ENCODE measurements around the gene RYR2.

The RYR2 gene

DNA sequence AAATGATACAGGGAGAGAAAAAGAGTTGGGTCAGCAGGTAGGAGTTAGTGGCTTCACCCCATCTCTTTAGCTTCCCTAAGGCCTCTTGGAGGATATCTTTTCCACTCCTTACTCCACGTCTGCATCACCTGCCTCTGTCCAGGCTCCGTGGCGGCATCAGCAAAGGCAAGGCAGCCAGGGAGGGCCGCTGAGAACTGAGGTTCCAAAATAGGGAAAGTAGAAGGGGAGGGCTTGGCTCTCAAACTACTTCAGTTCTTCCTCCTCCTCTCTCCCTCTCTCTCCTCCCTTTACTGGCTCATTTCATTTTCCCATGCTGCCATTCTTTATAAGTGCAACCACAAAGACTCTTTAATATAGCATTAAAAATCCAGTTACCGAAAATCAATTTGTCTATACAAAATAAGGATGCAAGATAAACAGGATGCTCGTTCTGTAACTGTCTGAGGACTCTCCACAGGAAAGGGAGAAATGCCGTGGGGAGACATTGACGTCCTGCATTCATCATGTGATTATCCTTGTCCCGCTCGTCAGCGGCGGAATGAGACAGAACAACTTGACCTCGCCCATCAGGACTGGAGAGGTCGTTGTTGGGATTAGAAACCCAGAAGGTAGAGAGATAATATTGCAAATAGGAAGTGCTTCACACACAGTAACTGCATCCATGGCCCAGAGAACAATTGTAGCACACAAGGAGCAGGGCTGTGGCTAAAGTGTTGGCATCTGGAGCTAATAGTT, 34.7 kb upstream of the RYR2 start:
- DNase-seq: no peak
- H3K27ac ChIP-seq (ENCODE audit: insufficient read depth, low read length, poor library complexity, severe bottlenecking): no peak overlapping the region
- H3K9me3 ChIP-seq (ENCODE audit: control insufficient read depth, low read length): no peaks in the 10 kb centered on the region
- H3K4me1 ChIP-seq (ENCODE audit: control insufficient read depth, insufficient read depth, low read length, poor library complexity, severe bottlenecking): no peaks in the 10 kb centered on the region
- H3K36me3 ChIP-seq (ENCODE audit: control insufficient read depth, insufficient read depth, low read length): no peaks in the 10 kb centered on the region
- H3K27me3 ChIP-seq (replicated peaks; ENCODE audit: control insufficient read depth, insufficient read depth, low read length, poor library complexity, severe bottlenecking): no peaks in the 10 kb centered on the region
- no peak overlapping the region for H3K4me3 ChIP-seq (ENCODE audit: insufficient read depth, low read depth, low read length, poor library complexity, severe bottlenecking)

DNA sequence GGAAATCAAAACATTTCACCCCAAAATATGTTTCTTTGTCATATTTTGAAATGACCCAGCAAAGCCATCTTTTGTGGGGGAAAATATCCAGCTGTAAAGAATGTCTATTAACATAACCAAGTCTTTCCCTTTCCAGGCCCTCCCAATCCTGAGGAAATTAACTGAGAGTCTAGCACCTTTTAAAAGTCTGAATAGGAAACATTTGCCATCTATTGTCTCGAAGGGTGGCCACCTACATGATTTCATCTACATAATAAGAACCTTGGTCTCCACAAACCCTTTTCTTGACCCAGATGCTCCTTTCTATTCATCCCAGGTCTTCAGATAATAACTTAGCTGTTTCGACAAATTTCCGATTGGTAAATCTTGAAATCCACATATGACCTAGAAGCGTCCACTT, 32.4 kb upstream of the RYR2 start:
- Histone ChIP-seq H3K27ac (ENCODE audit: insufficient read depth, low read length, poor library complexity, severe bottlenecking) (no peak overlapping the region), H3K36me3 (ENCODE audit: control insufficient read depth, insufficient read depth, low read length) (no peaks in the 10 kb centered on the region), H3K27me3 (replicated peaks; ENCODE audit: control insufficient read depth, insufficient read depth, low read length, poor library complexity, severe bottlenecking) (peaks cover 3% of the 10 kb centered on the region), H3K4me3 (ENCODE audit: insufficient read depth, low read depth, low read length, poor library complexity, severe bottlenecking) (no peak overlapping the region), H3K9me3 (ENCODE audit: control insufficient read depth, low read length) (no peaks in the 10 kb centered on the region), H3K4me1 (ENCODE audit: control insufficient read depth, insufficient read depth, low read length, poor library complexity, severe bottlenecking) (no peaks in the 10 kb centered on the region)
- no peak for DNase-seq

DNA sequence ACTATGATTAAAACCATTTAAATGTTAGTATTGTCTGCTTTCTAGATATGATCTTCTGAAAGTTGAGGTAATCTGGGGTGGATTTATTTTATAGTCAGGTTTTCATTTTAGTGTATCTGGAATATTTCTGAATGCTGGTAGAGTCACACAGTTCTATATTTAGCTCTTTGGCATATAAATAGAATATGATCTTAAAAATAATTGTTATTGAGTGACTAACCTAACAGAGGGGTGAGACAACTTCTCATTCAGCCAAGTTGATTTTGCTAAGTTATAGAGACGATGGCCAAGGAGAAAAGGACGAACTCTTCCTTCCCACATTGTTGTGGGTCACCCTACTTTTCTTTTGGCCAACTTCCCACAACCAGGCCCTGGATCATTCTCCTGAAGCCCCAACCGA, 30.6 kb upstream of the RYR2 start:
- no peaks in the 10 kb centered on the region for H3K4me1 ChIP-seq (ENCODE audit: control insufficient read depth, insufficient read depth, low read length, poor library complexity, severe bottlenecking)
- H3K27ac ChIP-seq (ENCODE audit: insufficient read depth, low read length, poor library complexity, severe bottlenecking): no peak overlapping the region
- DNase-seq: no peak
- peaks cover 3% of the 10 kb centered on the region for H3K27me3 ChIP-seq (replicated peaks; ENCODE audit: control insufficient read depth, insufficient read depth, low read length, poor library complexity, severe bottlenecking)
- no peaks in the 10 kb centered on the region for H3K9me3 ChIP-seq (ENCODE audit: control insufficient read depth, low read length)
- no peak overlapping the region for H3K4me3 ChIP-seq (ENCODE audit: insufficient read depth, low read depth, low read length, poor library complexity, severe bottlenecking)
- no peaks in the 10 kb centered on the region for H3K36me3 ChIP-seq (ENCODE audit: control insufficient read depth, insufficient read depth, low read length)

DNA sequence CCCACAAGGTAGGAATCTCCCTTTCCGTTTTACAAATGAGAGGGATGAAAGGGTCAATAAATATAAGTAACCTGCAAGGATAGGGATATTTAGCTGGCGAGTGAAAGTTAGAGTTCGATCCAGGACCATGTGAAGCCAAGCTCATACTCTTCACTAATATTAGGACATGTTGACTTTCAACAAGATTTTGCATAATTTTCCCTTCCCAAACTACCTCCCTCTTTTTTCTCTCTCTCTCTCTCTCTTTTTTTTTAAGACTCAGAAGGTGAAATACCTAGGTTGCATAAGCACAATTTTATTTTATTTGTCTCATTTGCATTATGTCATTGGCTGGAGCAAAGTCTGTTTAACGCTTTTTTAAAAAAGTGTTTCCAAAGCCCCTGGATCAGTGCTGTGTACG, 29.6 kb upstream of the RYR2 start:
- no peaks in the 10 kb centered on the region for H3K4me1 ChIP-seq (ENCODE audit: control insufficient read depth, insufficient read depth, low read length, poor library complexity, severe bottlenecking)
- no peak overlapping the region for H3K4me3 ChIP-seq (ENCODE audit: insufficient read depth, low read depth, low read length, poor library complexity, severe bottlenecking)
- peaks cover 3% of the 10 kb centered on the region for H3K27me3 ChIP-seq (replicated peaks; ENCODE audit: control insufficient read depth, insufficient read depth, low read length, poor library complexity, severe bottlenecking)
- no peaks in the 10 kb centered on the region for H3K9me3 ChIP-seq (ENCODE audit: control insufficient read depth, low read length)
- no peak overlapping the region for H3K27ac ChIP-seq (ENCODE audit: insufficient read depth, low read length, poor library complexity, severe bottlenecking)
- no peak for DNase-seq
- no peaks in the 10 kb centered on the region for H3K36me3 ChIP-seq (ENCODE audit: control insufficient read depth, insufficient read depth, low read length)

DNA sequence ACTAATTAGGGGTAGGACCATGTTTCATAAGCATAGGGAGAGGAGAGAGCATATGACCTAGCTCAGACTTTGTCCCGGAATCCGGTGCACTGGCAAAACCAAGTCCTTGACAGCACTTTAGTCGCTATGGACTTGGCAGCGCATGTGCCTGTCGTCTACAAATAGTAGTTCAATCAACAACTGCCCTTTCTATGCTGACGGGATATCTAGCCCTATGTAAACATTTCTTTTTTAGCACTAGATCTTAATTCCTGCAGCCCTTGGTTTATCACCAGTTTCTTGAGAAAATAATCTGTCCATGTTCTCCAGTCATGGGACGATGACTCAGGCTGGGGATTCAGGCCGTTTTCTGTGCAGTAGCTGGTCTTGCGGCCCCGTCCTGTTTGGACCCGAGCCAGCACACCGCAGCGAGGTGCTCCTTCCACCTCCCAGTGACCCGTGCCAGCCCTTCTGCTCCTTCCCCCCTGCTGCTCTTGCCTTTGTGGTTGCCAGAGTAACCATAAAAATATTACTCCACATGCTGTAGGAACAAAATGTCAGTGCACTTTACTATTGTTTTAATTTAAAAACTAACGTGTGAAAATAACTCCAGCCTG, 29.1 kb upstream of the RYR2 start:
- Histone ChIP-seq H3K4me1 (ENCODE audit: control insufficient read depth, insufficient read depth, low read length, poor library complexity, severe bottlenecking) (no peaks in the 10 kb centered on the region), H3K27me3 (replicated peaks; ENCODE audit: control insufficient read depth, insufficient read depth, low read length, poor library complexity, severe bottlenecking) (peaks cover 3% of the 10 kb centered on the region), H3K27ac (ENCODE audit: insufficient read depth, low read length, poor library complexity, severe bottlenecking) (no peak overlapping the region), H3K9me3 (ENCODE audit: control insufficient read depth, low read length) (no peaks in the 10 kb centered on the region), H3K36me3 (ENCODE audit: control insufficient read depth, insufficient read depth, low read length) (no peaks in the 10 kb centered on the region), H3K4me3 (ENCODE audit: insufficient read depth, low read depth, low read length, poor library complexity, severe bottlenecking) (no peak overlapping the region)
- DNase-seq: no peak

DNA sequence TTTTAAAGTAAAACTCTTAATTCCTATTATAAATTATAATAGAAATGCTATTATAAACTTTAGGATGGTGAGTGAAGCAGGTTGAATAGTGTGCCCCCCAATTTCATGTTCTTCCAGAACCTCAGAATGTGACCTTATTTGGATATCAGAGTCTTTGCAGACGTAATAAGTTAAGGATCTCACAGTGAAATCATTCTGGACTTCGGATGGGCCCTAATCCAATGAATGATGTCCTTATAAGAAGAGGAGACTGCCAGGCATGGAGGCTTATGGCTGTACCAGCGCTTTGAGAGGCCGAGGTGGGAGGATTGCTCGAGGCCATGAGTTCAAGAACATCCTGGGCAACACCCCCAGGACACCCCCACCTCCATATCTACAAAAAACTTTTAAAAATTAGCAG, 28.4 kb upstream of the RYR2 start:
- no peak overlapping the region for H3K4me3 ChIP-seq (ENCODE audit: insufficient read depth, low read depth, low read length, poor library complexity, severe bottlenecking)
- DNase-seq: no peak
- no peaks in the 10 kb centered on the region for H3K9me3 ChIP-seq (ENCODE audit: control insufficient read depth, low read length)
- no peaks in the 10 kb centered on the region for H3K36me3 ChIP-seq (ENCODE audit: control insufficient read depth, insufficient read depth, low read length)
- H3K4me1 ChIP-seq (ENCODE audit: control insufficient read depth, insufficient read depth, low read length, poor library complexity, severe bottlenecking): no peaks in the 10 kb centered on the region
- H3K27ac ChIP-seq (ENCODE audit: insufficient read depth, low read length, poor library complexity, severe bottlenecking): no peak overlapping the region
- H3K27me3 ChIP-seq (replicated peaks; ENCODE audit: control insufficient read depth, insufficient read depth, low read length, poor library complexity, severe bottlenecking): peaks cover 3% of the 10 kb centered on the region

DNA sequence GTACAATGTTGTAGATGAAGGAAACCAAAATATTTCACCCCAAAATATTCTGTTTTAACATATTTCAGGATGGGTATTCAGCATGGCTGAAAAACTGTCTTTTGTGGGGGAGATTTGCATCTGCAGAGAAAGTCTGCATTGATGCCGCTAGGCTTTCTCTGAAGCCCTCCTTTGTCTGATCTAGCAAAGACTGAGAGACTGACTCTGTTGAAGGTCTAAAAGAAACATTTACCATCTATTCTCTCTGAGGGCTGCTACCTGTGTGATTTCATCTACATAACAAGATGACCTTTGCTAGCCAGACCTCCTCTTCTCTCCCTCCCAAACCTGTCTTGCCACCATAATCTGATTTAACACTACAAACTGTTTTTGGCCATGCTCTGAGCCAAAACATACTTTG, 25.4 kb upstream of the RYR2 start:
- no peak for DNase-seq
- no peak overlapping the region for H3K27ac ChIP-seq (ENCODE audit: insufficient read depth, low read length, poor library complexity, severe bottlenecking)
- no peaks in the 10 kb centered on the region for H3K4me1 ChIP-seq (ENCODE audit: control insufficient read depth, insufficient read depth, low read length, poor library complexity, severe bottlenecking)
- H3K4me3 ChIP-seq (ENCODE audit: insufficient read depth, low read depth, low read length, poor library complexity, severe bottlenecking): no peak overlapping the region
- H3K9me3 ChIP-seq (ENCODE audit: control insufficient read depth, low read length): no peaks in the 10 kb centered on the region
- no peaks in the 10 kb centered on the region for H3K36me3 ChIP-seq (ENCODE audit: control insufficient read depth, insufficient read depth, low read length)
- peaks cover 3% of the 10 kb centered on the region for H3K27me3 ChIP-seq (replicated peaks; ENCODE audit: control insufficient read depth, insufficient read depth, low read length, poor library complexity, severe bottlenecking)

DNA sequence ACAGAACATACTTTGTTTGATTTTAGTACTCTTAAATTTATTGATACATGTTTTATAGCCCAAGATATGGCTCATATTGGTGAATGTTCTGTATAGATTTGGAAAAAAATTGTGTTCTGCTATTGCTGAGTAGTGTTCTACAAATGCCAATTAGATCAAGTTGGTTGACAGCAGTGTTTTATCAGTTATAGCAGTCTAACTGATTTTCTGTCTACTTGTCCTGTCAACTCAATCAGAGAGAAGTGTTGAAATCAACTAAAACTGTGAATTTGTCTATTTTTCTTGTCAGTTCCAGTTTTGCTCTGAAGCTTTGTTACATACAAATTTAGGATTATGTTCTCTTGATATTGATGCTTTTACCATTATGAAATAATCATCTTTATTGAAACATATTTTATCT, 23.1 kb upstream of the RYR2 start:
- no peak for DNase-seq
- Histone ChIP-seq H3K9me3 (ENCODE audit: control insufficient read depth, low read length) (no peaks in the 10 kb centered on the region), H3K4me1 (ENCODE audit: control insufficient read depth, insufficient read depth, low read length, poor library complexity, severe bottlenecking) (no peaks in the 10 kb centered on the region), H3K27me3 (replicated peaks; ENCODE audit: control insufficient read depth, insufficient read depth, low read length, poor library complexity, severe bottlenecking) (no peaks in the 10 kb centered on the region), H3K36me3 (ENCODE audit: control insufficient read depth, insufficient read depth, low read length) (no peaks in the 10 kb centered on the region), H3K27ac (ENCODE audit: insufficient read depth, low read length, poor library complexity, severe bottlenecking) (no peak overlapping the region), H3K4me3 (ENCODE audit: insufficient read depth, low read depth, low read length, poor library complexity, severe bottlenecking) (no peak overlapping the region)

DNA sequence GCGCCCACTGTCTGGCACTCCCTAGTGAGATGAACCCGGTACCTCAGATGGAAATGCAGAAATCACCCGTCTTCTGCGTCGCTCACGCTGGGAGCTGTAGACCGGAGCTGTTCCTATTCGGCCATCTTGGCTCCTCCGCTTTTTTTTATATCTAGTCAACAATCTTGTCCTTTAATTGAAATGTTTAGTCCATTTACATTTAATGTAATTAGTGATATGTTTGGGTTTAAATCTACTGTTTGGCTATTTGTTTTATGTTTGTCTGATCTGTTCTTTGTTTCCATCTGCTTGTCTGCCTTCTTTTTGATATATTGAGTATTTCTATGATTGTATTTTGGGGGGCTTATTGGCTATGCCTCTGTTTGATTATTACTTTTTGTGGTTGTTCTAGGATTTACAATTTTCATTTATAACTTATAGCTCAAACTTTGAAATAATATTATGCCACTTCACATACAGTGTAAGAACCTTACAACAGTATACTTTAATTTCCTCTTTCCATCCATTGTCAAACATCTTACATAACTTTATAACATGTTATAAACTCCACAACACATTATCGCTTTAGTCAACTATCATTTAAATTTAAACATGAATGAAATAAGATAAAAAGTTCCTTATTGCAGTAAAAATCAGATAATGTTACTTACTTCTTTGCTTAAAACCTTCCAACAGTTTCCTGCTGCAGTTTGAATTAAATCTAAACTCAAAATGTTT, 16.5 kb upstream of the RYR2 start:
- H3K36me3 ChIP-seq (ENCODE audit: control insufficient read depth, insufficient read depth, low read length): no peaks in the 10 kb centered on the region

DNA sequence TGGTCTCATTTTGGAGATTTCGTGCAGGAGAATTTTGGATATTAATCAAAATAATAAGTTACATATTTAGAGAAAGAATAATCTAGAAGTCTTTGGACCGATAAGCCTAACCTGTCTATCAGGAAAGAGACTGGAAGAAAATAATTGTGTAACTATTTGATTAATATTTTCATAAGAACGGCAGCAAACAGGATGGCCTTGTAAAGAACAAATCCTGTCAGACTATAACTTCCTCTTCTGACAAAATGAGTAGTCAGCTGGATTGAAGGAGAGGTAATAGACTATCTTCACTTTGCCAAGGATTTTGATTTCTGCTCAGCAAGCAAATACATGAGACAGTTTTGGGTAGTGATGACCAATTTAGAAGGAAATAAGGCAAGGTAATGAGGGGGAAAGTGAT, 12.7 kb upstream of the RYR2 start:
- Histone ChIP-seq H3K4me1 (ENCODE audit: control insufficient read depth, insufficient read depth, low read length, poor library complexity, severe bottlenecking) (no peaks in the 10 kb centered on the region), H3K4me3 (ENCODE audit: insufficient read depth, low read depth, low read length, poor library complexity, severe bottlenecking) (no peak overlapping the region), H3K9me3 (ENCODE audit: control insufficient read depth, low read length) (no peaks in the 10 kb centered on the region), H3K27ac (ENCODE audit: insufficient read depth, low read length, poor library complexity, severe bottlenecking) (no peak overlapping the region), H3K36me3 (ENCODE audit: control insufficient read depth, insufficient read depth, low read length) (no peaks in the 10 kb centered on the region), H3K27me3 (replicated peaks; ENCODE audit: control insufficient read depth, insufficient read depth, low read length, poor library complexity, severe bottlenecking) (peaks cover 5% of the 10 kb centered on the region)
- no peak for DNase-seq

More for the DNA sequence above, 16.5 kb upstream of the RYR2 start:
- Histone ChIP-seq H3K4me3 (ENCODE audit: insufficient read depth, low read depth, low read length, poor library complexity, severe bottlenecking) (no peak overlapping the region), H3K4me1 (ENCODE audit: control insufficient read depth, insufficient read depth, low read length, poor library complexity, severe bottlenecking) (no peaks in the 10 kb centered on the region), H3K27me3 (replicated peaks; ENCODE audit: control insufficient read depth, insufficient read depth, low read length, poor library complexity, severe bottlenecking) (peaks cover 5% of the 10 kb centered on the region), H3K27ac (ENCODE audit: insufficient read depth, low read length, poor library complexity, severe bottlenecking) (no peak overlapping the region), H3K9me3 (ENCODE audit: control insufficient read depth, low read length) (no peaks in the 10 kb centered on the region)
- no peak for DNase-seq
